CD4-positive, alpha-beta T cell treated with Interleukin-6 for 4 hours (primary cell): Measurements from ENCODE around the gene RBL1.
"Not testable (repeated sequence)": the region's sequence is repeated elsewhere in the genome, so short reads cannot be mapped to it uniquely, and the experiment has no call there.

Source experiments
- DNase-seq: peaks from one replicate; pipeline ENCODE4 v3.0.0-alpha.2; 2020; ENCODE audit warnings: mixed read lengths

RBL1 gene

GRCh38 chr20:37095599-37096414 is at the start of gene RBL1:
Gene RBL1, minus strand, starts transcription at chr20:37095997. Its CDS starts 69 bp downstream, at chr20:37095928.
- DNase-seq: peak; percentile 85

- no peak for DNase-seq
Observed at GRCh38 chr20:37144856-37145404, 49.1 kb upstream of the RBL1 start.

- DNase-seq: no peak
Observed at GRCh38 chr20:37142708-37143107, 46.9 kb upstream of the RBL1 start.

GRCh38 chr20:37137547-37137946 is 41.8 kb upstream of the RBL1 start:
- DNase-seq: no peak

- no peak for DNase-seq
Observed at GRCh38 chr20:37133952-37134351, 38.2 kb upstream of the RBL1 start.

GRCh38 chr20:37131486-37131885 is 35.7 kb upstream of the RBL1 start:
- DNase-seq: no peak

- no peak for DNase-seq
Observed at GRCh38 chr20:37128803-37129202, 33.0 kb upstream of the RBL1 start.

- DNase-seq: not testable (repeated sequence)
Observed at GRCh38 chr20:37126290-37126689, 30.5 kb upstream of the RBL1 start.

- DNase-seq: no peak
Observed at GRCh38 chr20:37123441-37123840, 27.6 kb upstream of the RBL1 start.

GRCh38 chr20:37120497-37120896 is 24.7 kb upstream of the RBL1 start:
- no peak for DNase-seq

GRCh38 chr20:37119356-37120036 is 23.7 kb upstream of the RBL1 start:
- no peak for DNase-seq

- DNase-seq: no peak
Observed at GRCh38 chr20:37114012-37114411, 18.2 kb upstream of the RBL1 start.

- no peak for DNase-seq
Observed at GRCh38 chr20:37111926-37112455, 16.2 kb upstream of the RBL1 start.

- DNase-seq: no peak
Observed at GRCh38 chr20:37108676-37109075, 12.9 kb upstream of the RBL1 start.

GRCh38 chr20:37102571-37102970 is 6.8 kb upstream of the RBL1 start:
- no peak for DNase-seq

GRCh38 chr20:37096415-37097041 is 731 bp upstream of the RBL1 start:
- DNase-seq: no peak

GRCh38 chr20:37095108-37095598 is 644 bp downstream of the RBL1 start:
- DNase-seq: peak; percentile 59

- DNase-seq: no peak
Observed at GRCh38 chr20:37090407-37090806, 5.4 kb downstream of the RBL1 start.

GRCh38 chr20:37081717-37082289 is 14.0 kb downstream of the RBL1 start:
- peak; percentile 75 for DNase-seq

- no peak for DNase-seq
Observed at GRCh38 chr20:37077009-37077408, 18.8 kb downstream of the RBL1 start.

GRCh38 chr20:37075932-37076685 is 19.7 kb downstream of the RBL1 start:
- DNase-seq: no peak
